ENCODE results near the gene SYNGR2.
A peak's percentile ranks its signal among the peaks of the same experiment; 100 is the strongest.

The SYNGR2 gene

DNA sequence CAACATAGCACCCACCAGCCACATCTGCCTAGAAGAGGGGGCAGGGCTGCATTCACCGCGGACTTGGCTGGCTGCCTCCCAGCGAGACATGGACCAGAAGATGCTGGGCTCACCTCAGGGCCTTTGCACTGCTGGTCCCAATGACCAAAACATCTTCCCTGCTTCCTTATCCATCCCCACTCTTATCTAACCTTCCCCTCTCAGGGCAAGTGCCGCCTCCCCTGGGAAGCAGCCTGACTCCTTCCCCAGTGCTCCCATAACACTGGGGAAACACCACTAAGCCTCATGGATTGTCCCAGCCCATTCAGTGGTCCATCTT, 45.5 kb upstream of the SYNGR2 start:
- 100% methylated on average over 2 of the region's 4 CpGs for WGBS (ENCODE audit: insufficient coverage)
- Histone ChIP-seq H3K9me3 (ENCODE audit: control extremely low read depth in 1 of 5, control insufficient read depth in 4 of 5, insufficient read depth in 2 of 5, low read depth in 1 of 5, low read length in 4 of 5) (no peaks in the 10 kb centered on the region), H3K4me1 (ENCODE audit: control extremely low read depth in 1 of 4, control insufficient read depth in 4 of 4, insufficient read depth in 4 of 4, low read length in 3 of 4) (peaks cover 0 to 77% (median 70%) of the 10 kb centered on the region in 4 experiments), H3K4me3 (ENCODE audit: control insufficient read depth in 1 of 7, extremely low read depth in 1 of 7, insufficient read depth in 4 of 7, low read depth in 2 of 7, low read length in 6 of 7) (no peak overlapping the region), H3K36me3 (ENCODE audit: control insufficient read depth in 4 of 4, insufficient read depth in 4 of 4, low read length in 3 of 4) (peaks cover 2 to 73% (median 32%) of the 10 kb centered on the region in 4 experiments), H3K27ac (ENCODE audit: insufficient read depth in 1 of 2, low read depth in 1 of 2, low read length in 2 of 2, poor library complexity in 1 of 2, severe bottlenecking in 2 of 2) (no peak overlapping the region), H3K27me3 (replicated peaks in 2 of 5; ENCODE audit: control insufficient read depth in 4 of 5, insufficient read depth in 5 of 5, low read length in 4 of 5) (no peaks in the 10 kb centered on the region)
- POLR2A ChIA-PET, result no interaction called here
- DNase-seq, result no peak
- CTCF ChIA-PET, result interaction anchor here (1.0 to 4.4 kb wide), 5 partner anchors 9 to 57 kb away, joined by 3 to 52 read pairs (median 4); no protein-coding TSS in a partner anchor

DNA sequence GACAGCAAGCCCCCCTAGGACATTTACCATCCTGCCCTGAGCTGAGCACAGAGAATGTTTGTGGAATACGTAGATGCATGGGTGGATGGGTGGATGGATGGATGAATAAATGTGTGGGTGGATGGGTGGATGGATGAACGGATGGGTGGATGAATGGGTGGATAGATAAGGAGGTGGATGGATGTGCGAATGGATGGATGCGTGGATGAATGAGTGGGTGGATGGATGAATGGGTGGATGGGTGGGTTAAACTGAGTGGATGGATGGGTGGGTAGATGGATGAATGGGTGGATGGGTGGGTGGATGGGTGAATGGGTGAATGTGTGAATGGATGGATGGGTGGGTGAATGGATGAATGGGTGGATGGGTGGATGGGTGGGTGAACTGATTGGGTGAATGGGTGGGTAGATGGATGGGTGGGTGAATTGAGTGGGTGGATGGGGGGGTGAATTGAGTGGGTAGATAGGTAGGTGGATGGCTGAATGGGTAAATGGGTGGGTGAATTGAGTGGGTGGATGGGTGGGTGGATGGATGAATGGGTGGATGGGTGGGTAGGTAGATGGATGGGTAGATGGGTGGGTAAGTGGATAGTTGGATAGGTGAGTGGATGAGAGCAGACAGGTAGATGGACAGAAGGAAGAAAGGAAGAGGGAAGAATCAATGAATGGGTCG, 45.0 kb upstream of the SYNGR2 start:
- 100% methylated on average over 4 of the region's 5 CpGs for WGBS (ENCODE audit: insufficient coverage)
- Histone ChIP-seq H3K36me3 (ENCODE audit: control insufficient read depth in 4 of 4, insufficient read depth in 4 of 4, low read length in 3 of 4) (peaks cover 2 to 70% (median 31%) of the 10 kb centered on the region in 4 experiments), H3K27me3 (replicated peaks in 2 of 5; ENCODE audit: control insufficient read depth in 4 of 5, insufficient read depth in 5 of 5, low read length in 4 of 5) (no peaks in the 10 kb centered on the region), H3K27ac (ENCODE audit: insufficient read depth in 1 of 2, low read depth in 1 of 2, low read length in 2 of 2, poor library complexity in 1 of 2, severe bottlenecking in 2 of 2) (no peak overlapping the region), H3K9me3 (ENCODE audit: control extremely low read depth in 1 of 5, control insufficient read depth in 4 of 5, insufficient read depth in 2 of 5, low read depth in 1 of 5, low read length in 4 of 5) (no peaks in the 10 kb centered on the region), H3K4me3 (ENCODE audit: control insufficient read depth in 1 of 7, extremely low read depth in 1 of 7, insufficient read depth in 4 of 7, low read depth in 2 of 7, low read length in 6 of 7) (no peak overlapping the region), H3K4me1 (ENCODE audit: control extremely low read depth in 1 of 4, control insufficient read depth in 4 of 4, insufficient read depth in 4 of 4, low read length in 3 of 4) (peaks cover 0 to 78% (median 68%) of the 10 kb centered on the region in 4 experiments)
- ChIA-PET POLR2A (no interaction called here), CTCF (interaction anchor here (1.3 to 5.5 kb wide), 5 partner anchors 9 to 53 kb away, joined by 4 to 51 read pairs (median 6); no protein-coding TSS in a partner anchor)
- DNase-seq, result no peak

DNA sequence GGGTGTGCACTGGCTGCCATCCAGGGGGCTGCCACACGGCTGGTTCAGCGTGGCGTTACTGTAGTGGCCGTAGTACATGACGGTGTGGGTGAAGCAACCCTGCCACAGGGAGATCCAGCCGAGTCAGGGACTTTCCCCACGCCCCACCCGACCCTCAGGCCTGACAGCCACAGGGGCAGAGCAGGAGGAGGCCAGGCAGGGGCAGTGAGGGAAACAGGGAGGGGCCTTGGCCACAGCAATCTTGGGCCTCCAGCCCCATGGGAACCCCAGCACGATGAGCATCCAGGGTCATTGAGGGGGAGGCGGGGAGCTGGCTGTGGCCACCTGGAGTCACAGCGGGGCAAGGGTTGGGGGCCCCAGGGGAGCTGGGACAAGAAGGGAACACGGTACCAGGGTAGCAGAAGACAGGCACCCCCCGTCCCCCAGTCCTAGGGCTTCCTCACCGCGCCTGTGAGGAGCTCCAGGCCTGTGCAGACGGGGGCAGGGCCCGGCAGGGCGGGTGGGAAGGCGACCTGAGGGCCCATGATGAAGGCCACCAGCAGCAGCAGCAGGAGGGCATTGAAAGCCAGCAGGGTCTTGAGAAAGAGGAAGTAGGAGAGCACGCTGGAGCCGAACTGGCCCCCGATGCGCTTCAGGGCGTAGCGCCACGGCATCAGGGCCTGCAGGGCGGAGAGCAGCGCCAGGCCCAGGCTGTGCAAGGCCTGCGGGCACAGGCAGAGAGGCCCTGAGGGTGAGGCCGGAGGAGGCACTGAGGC, 44.1 kb upstream of the SYNGR2 start:
- Histone ChIP-seq H3K27ac (ENCODE audit: insufficient read depth in 1 of 2, low read depth in 1 of 2, low read length in 2 of 2, poor library complexity in 1 of 2, severe bottlenecking in 2 of 2) (no peak overlapping the region), H3K9me3 (ENCODE audit: control extremely low read depth in 1 of 5, control insufficient read depth in 4 of 5, insufficient read depth in 2 of 5, low read depth in 1 of 5, low read length in 4 of 5) (no peaks in the 10 kb centered on the region), H3K4me3 (ENCODE audit: control insufficient read depth in 1 of 7, extremely low read depth in 1 of 7, insufficient read depth in 4 of 7, low read depth in 2 of 7, low read length in 6 of 7) (peak overlapping the region in 2 of 7 experiments; percentile 5 to 36), H3K4me1 (ENCODE audit: control extremely low read depth in 1 of 4, control insufficient read depth in 4 of 4, insufficient read depth in 4 of 4, low read length in 3 of 4) (peaks cover 0 to 81% (median 74%) of the 10 kb centered on the region in 4 experiments), H3K36me3 (ENCODE audit: control insufficient read depth in 4 of 4, insufficient read depth in 4 of 4, low read length in 3 of 4) (peaks cover 2 to 62% (median 23%) of the 10 kb centered on the region in 4 experiments), H3K27me3 (replicated peaks in 2 of 5; ENCODE audit: control insufficient read depth in 4 of 5, insufficient read depth in 5 of 5, low read length in 4 of 5) (no peaks in the 10 kb centered on the region)
- WGBS (ENCODE audit: insufficient coverage), result 32% methylated on average over 23 of the region's 30 CpGs
- POLR2A ChIA-PET, result no interaction called here
- CTCF ChIA-PET, result interaction anchor here (1.0 to 5.5 kb wide), 6 partner anchors 10 to 62 kb away, joined by 3 to 51 read pairs (median 5); partner anchors contain the start of gene TK1
- peak; percentile 84 to 96 (median 93) for DNase-seq

DNA sequence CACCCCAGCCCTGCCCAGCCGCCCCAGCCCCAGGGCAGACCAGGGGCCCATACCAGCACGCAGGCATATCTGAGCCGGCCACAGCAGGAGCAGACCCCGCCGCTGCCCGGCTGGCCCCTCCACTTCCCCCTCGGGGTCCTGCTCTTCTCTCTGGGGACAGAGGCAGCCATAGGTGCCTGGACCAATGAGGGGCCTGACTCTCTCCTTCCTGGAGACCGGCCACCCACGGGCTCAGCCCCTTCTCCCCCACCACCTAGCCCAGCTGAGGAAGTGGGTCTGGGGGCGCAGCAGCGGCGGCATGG, 43.6 kb upstream of the SYNGR2 start:
- peak overlapping the region in 2 of 7 experiments; percentile 33 to 36 for H3K4me3 ChIP-seq (ENCODE audit: control insufficient read depth in 1 of 7, extremely low read depth in 1 of 7, insufficient read depth in 4 of 7, low read depth in 2 of 7, low read length in 6 of 7)
- CTCF ChIA-PET, result interaction anchor here (1.0 to 5.5 kb wide), 5 partner anchors 10 to 62 kb away, joined by 3 to 51 read pairs (median 6); partner anchors contain the start of gene TK1
- no peaks in the 10 kb centered on the region for H3K27me3 ChIP-seq (replicated peaks in 2 of 5; ENCODE audit: control insufficient read depth in 4 of 5, insufficient read depth in 5 of 5, low read length in 4 of 5)
- H3K4me1 ChIP-seq (ENCODE audit: control extremely low read depth in 1 of 4, control insufficient read depth in 4 of 4, insufficient read depth in 4 of 4, low read length in 3 of 4), result peaks cover 0 to 86% (median 79%) of the 10 kb centered on the region in 4 experiments
- H3K27ac ChIP-seq (ENCODE audit: insufficient read depth in 1 of 2, low read depth in 1 of 2, low read length in 2 of 2, poor library complexity in 1 of 2, severe bottlenecking in 2 of 2), result no peak overlapping the region
- WGBS (ENCODE audit: insufficient coverage), result 34% methylated on average over 7 of the region's 12 CpGs
- POLR2A ChIA-PET, result no interaction called here
- DNase-seq, result no peak
- H3K36me3 ChIP-seq (ENCODE audit: control insufficient read depth in 4 of 4, insufficient read depth in 4 of 4, low read length in 3 of 4), result peaks cover 2 to 60% (median 22%) of the 10 kb centered on the region in 4 experiments
- H3K9me3 ChIP-seq (ENCODE audit: control extremely low read depth in 1 of 5, control insufficient read depth in 4 of 5, insufficient read depth in 2 of 5, low read depth in 1 of 5, low read length in 4 of 5), result no peaks in the 10 kb centered on the region

DNA sequence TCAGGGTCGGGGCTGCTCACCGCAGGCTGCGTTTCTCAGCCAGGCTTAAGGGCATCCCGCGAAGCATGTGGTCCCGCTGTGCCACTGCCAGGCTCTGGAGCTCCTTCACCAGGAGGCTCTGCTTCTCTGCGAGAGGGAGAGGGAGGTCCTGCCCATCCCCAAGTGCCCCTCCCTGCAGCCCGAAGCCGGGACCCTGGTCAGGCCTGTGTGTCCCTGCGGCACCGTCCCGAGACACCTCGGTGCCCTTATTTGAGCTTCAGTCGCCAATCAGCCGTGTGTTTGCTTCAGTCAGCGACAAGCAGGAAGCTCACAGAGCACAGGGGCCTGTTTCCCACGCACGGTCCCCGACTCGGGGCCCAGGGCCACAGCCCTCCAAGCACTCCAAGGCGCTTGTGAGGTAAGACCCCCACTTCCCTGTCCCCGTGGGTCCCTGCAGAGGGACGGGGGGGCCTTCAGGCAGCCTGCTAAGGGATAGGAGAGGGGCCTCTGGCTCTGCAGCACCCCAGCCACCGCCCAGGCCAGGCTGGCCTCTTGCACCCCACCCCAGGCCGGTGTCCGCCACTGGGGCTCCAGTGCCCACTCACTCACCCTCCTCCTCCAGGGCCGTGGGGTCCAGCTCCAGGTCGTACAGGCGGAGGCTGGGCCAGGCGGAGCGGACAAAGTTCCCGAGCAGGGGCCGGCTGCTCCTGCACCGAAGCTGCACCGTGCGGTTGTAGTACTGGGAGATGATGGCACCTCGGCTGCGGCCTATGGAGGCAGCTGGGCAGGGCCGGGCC, 43.1 kb upstream of the SYNGR2 start:
- Histone ChIP-seq H3K36me3 (ENCODE audit: control insufficient read depth in 4 of 4, insufficient read depth in 4 of 4, low read length in 3 of 4) (peaks cover 2 to 59% (median 22%) of the 10 kb centered on the region in 4 experiments), H3K4me1 (ENCODE audit: control extremely low read depth in 1 of 4, control insufficient read depth in 4 of 4, insufficient read depth in 4 of 4, low read length in 3 of 4) (peaks cover 0 to 91% (median 85%) of the 10 kb centered on the region in 4 experiments), H3K9me3 (ENCODE audit: control extremely low read depth in 1 of 5, control insufficient read depth in 4 of 5, insufficient read depth in 2 of 5, low read depth in 1 of 5, low read length in 4 of 5) (no peaks in the 10 kb centered on the region), H3K4me3 (ENCODE audit: control insufficient read depth in 1 of 7, extremely low read depth in 1 of 7, insufficient read depth in 4 of 7, low read depth in 2 of 7, low read length in 6 of 7) (peak overlapping the region in 3 of 7 experiments; percentile 5 to 36 (median 33)), H3K27me3 (replicated peaks in 2 of 5; ENCODE audit: control insufficient read depth in 4 of 5, insufficient read depth in 5 of 5, low read length in 4 of 5) (no peaks in the 10 kb centered on the region), H3K27ac (ENCODE audit: insufficient read depth in 1 of 2, low read depth in 1 of 2, low read length in 2 of 2, poor library complexity in 1 of 2, severe bottlenecking in 2 of 2) (no peak overlapping the region)
- WGBS (ENCODE audit: insufficient coverage), result 49% methylated on average over 33 of the region's 39 CpGs
- DNase-seq, result peak in 1 of 3 donors; percentile 45
- POLR2A ChIA-PET, result no interaction called here
- CTCF ChIA-PET, result interaction anchor here (1.1 to 5.5 kb wide), 5 partner anchors 9 to 61 kb away, joined by 4 to 51 read pairs (median 7); partner anchors contain the start of gene TK1

DNA sequence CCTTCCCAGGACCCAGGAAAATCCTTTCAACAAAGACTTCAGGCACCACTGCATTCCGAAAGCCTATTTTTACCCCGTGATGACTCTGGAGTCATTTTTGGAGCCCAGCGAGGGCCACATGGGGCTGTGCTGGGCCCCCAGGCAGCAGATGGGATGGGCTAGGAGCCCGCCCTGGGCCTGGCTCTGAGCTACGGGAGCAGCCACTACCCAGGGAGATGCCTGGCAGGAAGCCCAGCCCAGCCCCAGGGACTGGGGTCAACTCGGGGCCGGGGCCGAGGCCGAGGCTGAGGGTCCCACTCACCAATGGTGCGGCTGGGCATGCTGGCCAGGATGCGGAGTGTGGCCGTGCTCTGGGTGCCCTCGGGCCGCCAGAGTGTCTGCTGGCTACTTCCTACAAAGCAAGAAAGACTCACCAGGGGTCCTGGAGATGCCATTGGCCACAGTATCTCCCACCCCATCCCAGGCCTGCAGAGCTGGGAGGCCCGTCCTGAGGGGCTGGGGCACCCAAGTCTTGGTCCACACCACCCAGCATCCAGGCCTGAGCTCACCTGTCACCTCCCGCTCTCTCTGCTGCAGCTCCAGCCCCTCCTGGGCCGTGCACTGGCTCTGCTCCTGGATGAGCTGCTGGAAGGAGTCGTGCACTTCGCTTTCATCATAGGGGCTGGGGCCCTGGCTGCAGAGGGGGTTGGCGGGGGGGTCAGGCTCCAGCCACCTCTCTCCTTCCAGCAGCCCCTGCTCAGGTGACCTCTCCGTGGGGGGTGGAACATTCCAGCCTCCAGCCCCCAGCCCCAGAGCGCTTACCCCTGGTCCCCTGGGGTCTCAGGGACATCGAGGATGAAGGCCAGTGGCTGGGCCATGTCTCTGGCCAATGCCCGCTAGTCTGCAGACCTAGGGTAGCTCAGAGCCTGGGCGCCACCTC, 42.1 kb upstream of the SYNGR2 start:
- no peak for DNase-seq
- POLR2A ChIA-PET, result interaction anchor here (1.0 kb wide), 1 partner anchor 12 kb away, joined by 3 read pairs; no protein-coding TSS in a partner anchor

More for the DNA sequence above, 42.1 kb upstream of the SYNGR2 start:
- H3K9me3 ChIP-seq (ENCODE audit: control extremely low read depth in 1 of 5, control insufficient read depth in 4 of 5, insufficient read depth in 2 of 5, low read depth in 1 of 5, low read length in 4 of 5), result no peaks in the 10 kb centered on the region
- peak overlapping the region in 2 of 7 experiments; percentile 85 to 88 for H3K4me3 ChIP-seq (ENCODE audit: control insufficient read depth in 1 of 7, extremely low read depth in 1 of 7, insufficient read depth in 4 of 7, low read depth in 2 of 7, low read length in 6 of 7)
- peaks cover 0 to 93% (median 86%) of the 10 kb centered on the region in 4 experiments for H3K4me1 ChIP-seq (ENCODE audit: control extremely low read depth in 1 of 4, control insufficient read depth in 4 of 4, insufficient read depth in 4 of 4, low read length in 3 of 4)
- no peaks in the 10 kb centered on the region for H3K27me3 ChIP-seq (replicated peaks in 2 of 5; ENCODE audit: control insufficient read depth in 4 of 5, insufficient read depth in 5 of 5, low read length in 4 of 5)
- peak overlapping the region in 1 of 2 experiments; percentile 79 for H3K27ac ChIP-seq (ENCODE audit: insufficient read depth in 1 of 2, low read depth in 1 of 2, low read length in 2 of 2, poor library complexity in 1 of 2, severe bottlenecking in 2 of 2)
- peaks cover 2 to 50% (median 21%) of the 10 kb centered on the region in 4 experiments for H3K36me3 ChIP-seq (ENCODE audit: control insufficient read depth in 4 of 4, insufficient read depth in 4 of 4, low read length in 3 of 4)
- CTCF ChIA-PET, result interaction anchor here (1.7 to 5.5 kb wide), 5 partner anchors 10 to 50 kb away, joined by 6 to 51 read pairs (median 7); no protein-coding TSS in a partner anchor
- 81% methylated on average over 22 of the region's 25 CpGs for WGBS (ENCODE audit: insufficient coverage)

All from common myeloid progenitor, CD34-positive (primary cell).